NCI-H2171 (cell line): Measurements from ENCODE around the gene ANO1.
"Not testable (repeated sequence)": the region's sequence is repeated elsewhere in the genome, so short reads cannot be mapped to it uniquely, and the experiment has no call there.

Experiments used
- DNase-seq: peaks from one replicate; lab custom pipeline; 2025; lab: John Stamatoyannopoulos, UW

The ANO1 gene

DNA sequence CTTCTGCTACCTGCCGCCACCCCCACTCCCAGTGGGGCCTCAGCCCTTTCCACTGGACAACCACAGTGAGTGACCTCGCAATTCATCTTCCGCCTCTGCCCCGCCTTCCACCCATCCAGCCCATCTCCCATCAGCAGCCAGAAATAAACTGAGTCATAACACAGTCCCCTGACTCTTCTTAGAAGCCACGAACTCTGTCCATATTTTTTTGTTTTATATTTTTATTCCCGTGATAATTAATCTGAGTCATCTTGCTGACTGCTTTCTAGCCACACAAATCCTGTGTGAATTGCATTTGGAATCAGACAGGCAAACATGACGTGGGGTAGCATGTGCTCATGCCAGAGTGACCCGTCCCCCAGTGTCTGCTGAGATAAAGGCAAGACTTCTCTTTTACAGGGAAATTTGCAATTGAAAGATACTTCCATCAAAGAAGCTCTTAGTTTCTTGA is 132.0 kb downstream of the ANO1 start:
- DNase-seq = no peak

DNA sequence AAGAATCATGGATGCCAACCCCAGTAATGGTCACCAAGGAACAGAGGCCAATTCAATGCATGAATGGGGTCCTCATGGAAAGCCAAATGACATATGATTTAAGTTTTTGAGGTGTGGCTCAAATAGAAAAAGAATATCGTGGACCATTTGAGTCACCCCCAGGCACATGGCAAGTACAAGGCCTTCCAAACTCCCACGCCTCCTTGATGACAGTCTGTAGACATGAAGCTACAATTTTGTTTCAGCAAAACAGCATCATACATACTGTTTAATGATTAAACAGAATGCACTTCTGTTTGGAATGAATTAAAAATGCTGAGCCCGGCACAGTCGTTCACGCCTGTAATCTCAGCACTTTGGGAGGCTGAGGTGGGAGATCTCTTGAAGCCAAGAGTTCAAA is 132.4 kb downstream of the ANO1 start:
- no peak for DNase-seq

DNA sequence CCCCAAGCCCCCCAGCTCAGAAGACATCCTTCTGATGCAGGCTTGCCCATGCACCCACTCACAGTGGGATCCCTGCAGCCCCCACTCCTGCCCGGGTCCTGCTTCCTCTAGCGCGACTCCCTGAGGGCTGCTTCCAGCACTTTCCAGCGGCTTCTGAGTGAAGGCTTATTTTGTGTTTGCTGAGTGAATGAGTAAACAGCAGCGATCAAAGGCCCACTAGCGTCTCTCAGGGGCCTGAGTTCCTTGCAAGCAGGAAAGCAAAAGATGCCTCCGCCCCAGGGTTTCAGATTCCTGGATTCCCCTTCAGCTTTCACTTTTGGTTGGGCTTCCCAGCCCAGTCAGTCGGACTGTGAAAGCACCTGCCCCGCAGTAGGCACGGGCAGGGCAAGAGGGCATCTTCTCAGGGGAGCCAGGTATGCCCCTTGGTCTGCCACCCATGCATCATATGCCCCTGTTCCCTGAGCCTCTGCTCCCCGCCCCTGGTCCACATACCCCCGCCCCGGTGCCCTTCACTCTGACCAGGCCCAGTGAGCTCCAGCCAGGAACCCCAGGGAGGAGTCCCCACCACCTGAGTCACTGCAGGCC is 134.2 kb downstream of the ANO1 start:
- DNase-seq = no peak

DNA sequence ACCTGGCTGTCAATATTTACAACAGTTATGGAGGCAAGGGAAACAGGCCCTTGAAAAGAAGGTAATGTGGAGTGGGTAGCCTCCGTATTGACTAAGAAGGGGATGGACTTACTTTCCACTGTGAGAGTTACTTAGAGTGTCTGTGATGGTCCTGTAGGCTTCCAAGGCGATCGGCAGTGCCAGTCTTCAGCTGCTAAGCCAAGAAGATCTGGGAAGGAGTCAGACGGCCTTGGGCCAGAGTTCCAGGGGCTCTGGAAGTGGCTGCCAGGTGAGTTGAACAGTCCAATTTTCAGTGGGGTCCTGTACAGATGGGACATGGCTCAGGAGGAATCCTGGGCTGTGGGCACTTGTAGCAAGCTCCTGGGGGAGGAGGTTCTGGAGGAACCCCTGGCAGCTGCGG is 139.3 kb downstream of the ANO1 start:
- DNase-seq = not testable (repeated sequence)

DNA sequence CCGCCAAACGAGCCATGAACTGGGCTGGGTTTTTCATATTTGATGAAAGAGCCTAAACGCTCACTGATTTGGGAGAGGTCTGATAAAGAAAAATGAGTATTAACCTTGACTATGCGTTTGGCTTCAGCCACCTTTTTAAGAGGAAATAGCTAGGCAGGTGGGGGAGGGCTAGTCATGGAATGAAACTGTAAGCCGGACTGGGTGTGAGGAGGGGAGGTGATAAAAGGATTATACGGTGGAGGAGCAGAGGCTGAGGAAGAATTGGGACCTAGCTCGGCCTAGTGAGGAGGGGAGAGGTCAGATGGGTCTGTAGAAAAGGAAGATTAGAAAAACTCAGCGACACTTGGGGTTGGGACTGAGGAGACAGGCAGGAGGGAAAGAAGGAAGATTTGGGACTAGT is 140.0 kb downstream of the ANO1 start:
- DNase-seq = not testable (repeated sequence)

DNA sequence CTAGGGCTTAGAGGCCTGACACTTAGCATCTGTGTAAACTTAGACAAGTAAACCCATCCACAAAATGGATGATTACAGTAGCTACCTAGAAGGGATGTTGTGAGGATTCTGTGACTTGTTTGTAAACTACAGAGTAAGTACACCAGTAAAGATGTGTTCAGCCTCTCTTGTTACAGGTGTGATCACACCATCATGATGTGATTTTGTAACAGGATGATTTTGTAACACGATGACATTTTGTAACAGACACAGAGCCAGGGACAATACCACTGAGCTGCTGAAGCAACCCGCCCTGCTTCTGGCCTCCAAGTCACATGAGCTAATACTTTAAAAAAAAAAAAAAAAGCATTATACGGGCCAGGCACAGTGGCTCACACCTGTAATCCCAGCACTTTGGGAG is 142.0 kb downstream of the ANO1 start:
- no peak for DNase-seq

DNA sequence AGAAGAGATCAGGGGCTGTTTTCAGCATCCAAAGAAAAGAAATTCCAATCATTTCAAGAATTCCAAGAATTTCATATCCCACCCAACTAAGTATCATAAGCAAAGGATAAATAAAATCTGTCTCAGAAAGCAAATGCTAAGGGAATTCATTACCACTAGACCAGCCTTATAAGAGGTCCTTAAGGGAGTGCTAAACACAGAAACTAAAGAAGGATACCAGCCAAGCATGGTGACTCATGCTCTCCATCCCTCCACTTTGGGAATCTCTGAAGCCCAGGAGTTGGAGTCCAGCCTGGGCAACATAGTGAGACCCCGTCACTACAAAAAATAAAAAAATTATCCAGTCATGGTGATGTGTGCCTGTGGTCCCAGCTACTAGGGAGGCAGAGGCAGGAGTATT is 142.8 kb downstream of the ANO1 start:
- no peak for DNase-seq

DNA sequence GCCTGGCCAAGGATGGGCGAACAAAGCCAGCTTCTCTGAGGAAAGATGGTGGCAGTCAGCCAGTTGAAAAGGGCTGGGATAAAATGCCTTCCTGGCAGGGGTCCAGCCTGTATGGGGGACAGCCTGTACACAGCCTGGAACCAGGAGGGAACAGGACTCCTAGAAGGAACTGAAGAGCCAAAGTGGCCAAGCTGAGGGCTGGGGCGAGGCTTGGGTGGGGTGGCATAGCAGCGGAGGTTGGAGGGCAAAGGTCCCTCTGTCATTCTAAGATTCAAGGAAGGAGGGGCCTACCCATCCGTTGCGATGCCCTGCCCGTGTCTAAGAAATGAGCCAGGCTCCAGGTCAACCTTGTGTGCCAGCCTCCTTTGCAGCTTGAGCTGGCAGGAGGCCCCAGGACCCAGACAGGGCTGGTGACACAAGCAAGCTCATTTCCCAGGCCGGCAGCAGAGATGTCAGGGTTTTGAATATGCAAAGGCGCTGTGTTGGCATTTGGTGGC is 147.6 kb downstream of the ANO1 start:
- DNase-seq = no peak

DNA sequence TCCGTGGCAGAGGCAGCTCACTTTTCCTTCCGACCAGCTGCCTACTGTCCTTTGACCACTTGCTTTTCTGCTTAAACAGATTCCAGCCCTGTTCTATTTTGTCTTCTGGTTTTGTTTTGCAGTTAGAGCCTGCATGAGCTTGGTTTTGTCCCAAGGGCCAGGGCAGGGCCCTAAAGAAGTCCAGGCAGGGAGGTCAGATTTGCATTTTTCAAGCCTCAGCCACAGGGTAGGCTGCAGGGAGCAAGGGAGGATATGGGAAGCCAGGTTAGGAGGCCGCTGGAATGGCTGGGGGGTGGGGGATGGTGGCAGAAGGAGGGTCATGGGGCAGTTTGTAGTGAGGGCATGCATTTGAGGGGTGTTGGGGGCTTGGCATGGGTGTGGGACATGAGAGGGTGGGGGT is 148.1 kb downstream of the ANO1 start:
- no peak for DNase-seq

DNA sequence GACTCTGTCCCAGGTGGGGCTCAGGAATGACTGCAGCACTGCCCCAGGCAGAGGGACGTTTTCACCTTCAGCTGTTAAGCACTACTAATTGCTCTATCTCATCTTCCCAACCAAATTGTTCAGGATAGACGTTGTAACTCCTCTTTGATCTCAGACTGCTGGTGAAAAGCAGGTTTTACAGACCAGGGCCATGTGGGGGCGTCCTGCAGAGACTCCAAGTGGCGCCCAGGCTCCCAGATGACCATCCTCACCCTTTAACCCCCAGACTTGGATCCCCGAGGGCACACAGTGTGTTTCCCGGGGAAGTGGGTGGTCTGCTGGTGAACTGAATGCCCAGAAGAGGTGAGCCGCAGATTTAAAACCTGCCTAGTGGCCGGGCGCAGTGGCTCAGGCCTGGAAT is 148.8 kb downstream of the ANO1 start:
- DNase-seq = no peak

DNA sequence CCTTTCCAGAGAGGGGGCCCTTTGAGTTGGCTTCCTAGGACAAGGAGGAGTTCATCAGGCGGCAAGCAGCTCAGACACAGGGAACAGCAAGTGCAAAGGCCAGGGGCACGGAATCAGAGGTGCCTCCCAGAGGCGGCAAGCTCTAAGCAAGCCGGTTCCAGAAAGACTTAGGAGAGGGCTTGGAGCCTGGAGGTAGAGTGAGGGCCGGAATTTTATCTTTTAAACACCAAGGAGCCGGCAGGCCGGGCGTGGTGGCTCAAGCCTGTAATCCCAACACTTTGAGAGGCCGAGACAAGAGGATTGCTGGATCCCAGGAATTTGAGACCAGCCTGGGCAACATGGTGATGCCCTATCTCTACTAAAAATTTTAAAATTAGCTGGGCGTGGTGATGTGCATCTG is 151.6 kb downstream of the ANO1 start:
- no peak for DNase-seq

DNA sequence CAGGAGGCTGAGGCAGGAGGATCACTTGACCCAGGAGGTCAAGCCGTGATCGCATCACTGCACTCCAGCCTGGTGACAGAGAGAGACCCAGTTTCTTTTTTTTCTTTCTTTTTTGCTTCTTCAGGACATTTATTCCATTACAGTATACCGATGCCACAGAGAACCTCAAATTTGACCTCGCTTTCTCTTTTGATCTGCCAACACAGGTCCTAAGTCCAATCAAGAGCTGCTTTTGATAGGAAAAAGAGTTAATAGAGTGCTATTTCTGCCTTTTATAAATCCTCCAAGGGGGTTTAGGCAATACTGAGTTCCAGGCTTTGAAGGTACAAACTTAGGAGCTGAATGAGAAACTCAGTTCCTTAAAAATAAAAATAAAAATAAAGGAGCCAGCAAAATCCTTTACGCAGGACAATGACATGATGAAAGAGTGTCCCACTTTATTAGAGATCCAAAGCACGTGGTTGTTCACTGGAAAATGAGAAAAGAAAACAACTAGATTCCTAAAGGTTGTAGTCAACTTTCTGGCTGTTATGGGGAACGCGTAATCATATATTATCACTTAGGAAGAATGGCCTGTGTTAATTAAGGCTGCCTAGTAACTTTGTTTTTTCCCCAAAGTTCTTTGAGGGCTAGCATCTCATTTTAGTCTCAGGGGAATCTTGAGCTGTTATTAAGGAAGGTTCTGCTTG is 152.2 kb downstream of the ANO1 start:
- DNase-seq = no peak

DNA sequence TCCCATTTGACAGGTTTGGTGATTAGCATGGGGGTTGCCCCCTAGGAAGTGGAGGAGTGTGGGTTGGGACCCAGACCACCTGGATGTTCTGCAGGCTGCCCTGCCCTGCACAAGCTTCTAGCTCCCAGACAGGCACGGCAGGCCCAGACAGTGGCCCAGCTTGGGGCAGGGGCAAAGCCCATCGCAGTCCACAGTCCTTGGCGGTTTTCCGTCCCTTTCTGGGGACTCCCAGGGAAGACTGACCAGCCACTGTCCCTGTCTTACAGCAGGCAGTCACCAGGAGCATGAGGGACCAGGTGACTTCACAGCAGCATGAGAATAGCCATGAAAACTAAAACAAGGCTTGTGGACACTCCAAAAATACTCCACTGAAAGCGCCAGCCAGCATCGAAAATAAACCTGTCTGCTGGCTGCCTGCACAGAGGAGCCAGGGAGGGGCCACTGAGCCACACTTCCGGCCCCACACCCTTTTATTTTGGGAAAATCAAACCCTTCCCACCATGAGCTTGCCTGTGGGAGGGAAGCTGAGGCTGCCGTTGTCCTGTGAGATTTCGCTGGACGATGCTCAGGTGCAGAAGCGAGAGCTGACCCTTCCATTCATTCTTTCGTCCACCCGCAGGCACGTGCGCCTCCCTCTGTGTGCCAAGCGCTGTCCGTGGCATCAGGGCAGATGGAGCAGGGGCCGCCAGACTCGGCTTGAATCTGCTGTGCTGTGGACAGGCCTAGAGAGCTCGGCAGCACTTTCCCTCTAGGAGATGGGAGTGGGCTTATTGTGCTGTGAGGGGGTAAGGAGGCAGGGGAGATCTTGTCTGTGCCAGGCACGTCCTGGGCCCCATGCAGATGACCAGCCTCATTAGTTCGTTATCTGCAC is 153.0 kb downstream of the ANO1 start:
- DNase-seq = no peak

DNA sequence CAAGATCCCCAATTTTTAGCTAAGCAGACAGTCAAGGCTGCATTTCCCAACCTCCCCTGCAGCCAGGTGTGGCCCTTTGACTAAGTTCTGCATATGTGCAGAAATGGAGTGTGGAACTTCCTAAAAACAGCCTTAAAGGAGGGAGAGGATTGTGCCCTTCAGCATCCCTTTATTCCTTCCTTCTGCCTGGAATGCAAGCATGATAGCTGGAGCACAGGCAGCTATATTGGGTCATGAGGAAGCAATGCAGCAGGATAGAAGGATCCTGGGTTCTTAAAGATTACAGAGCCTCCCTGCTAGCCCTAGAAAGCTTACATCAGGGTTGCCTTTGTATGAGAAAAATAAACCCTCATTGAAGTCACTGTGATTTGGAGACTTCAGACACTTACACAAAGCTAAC is 154.9 kb downstream of the ANO1 start:
- no peak for DNase-seq

DNA sequence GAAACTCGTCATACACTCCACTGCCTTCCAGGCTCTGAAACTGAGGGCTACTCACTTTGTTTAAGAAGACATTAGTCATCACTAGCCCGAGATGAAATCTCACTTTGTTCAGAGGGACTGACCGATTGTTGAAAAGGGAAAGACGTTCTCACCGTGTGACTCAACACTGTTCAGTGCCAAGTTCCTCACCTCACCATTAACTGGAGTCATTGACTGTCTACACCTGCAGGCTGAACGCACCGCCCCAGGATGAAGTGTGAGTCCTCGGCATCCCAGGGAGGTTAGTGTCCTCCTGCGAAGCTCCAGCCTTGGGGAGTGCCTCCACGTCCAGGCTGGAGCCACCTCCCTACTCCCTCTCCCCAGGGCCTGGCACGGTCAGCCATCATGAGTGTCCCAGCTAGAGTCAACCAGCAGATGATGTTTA is 155.4 kb downstream of the ANO1 start:
- no peak for DNase-seq

DNA sequence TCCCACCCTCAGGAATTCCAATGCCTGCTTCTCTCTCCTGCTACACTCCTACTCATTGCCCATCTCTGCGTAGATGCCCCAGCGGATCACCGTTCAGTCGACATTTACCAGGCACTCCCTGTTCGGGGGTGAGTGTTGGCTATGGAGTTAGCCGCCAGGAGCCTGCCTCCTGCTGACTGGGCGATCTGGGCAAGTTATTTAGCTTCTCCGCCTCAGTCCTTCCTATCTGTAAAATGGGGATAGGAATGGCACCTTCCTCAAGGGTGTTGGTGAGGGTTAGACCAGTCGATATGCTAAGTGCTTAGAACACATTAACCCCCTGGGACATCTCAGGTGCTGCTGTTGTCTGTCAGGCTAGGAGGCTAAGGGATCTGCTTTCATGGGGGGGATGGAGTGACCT is 155.8 kb downstream of the ANO1 start:
- no peak for DNase-seq
